GM12864 (cell line): ENCODE results near the gene ZNF546.

Source experiments
- DNase-seq: peaks from one replicate; pipeline ENCODE4 v3.0.0-alpha.2; 2011; ENCODE audit warnings: low read depth
- H3K4me3 ChIP-seq: 2 replicates; pipeline ENCODE4 v1.5.1; 2011; ENCODE audit warnings: mild to moderate bottlenecking, low read depth, low read length, control low read depth
- CTCF ChIP-seq: IDR thresholded peaks from 2 replicates; pipeline ENCODE4 v1.5.1; 2011; ENCODE audit warnings: low read depth, mild to moderate bottlenecking, moderate library complexity, low read length, control low read depth, inconsistent platforms; ENCODE audit errors: missing control alignments

The ZNF546 gene

GRCh38 chr19:39998501-39998900, 1.6 kb downstream of the ZNF546 start:
- no peak for DNase-seq
- TF ChIP-seq CTCF: no peak
- no peak overlapping the region for H3K4me3 ChIP-seq

- TF ChIP-seq CTCF: no peak
- no peak for DNase-seq
These were observed 8.9 kb downstream of the ZNF546 start for GRCh38 chr19:40005691-40006272.

GRCh38 chr19:40006273-40006691, 9.4 kb downstream of the ZNF546 start:
- DNase-seq: no peak

More at GRCh38 chr19:40005691-40006272, 8.9 kb downstream of the ZNF546 start:
- H3K4me3 ChIP-seq: no peak overlapping the region

GRCh38 chr19:40009674-40010073, 12.8 kb downstream of the ZNF546 start:
- no peak for DNase-seq
- TF ChIP-seq CTCF: no peak

More at GRCh38 chr19:40006273-40006691, 9.4 kb downstream of the ZNF546 start:
- no peak for TF ChIP-seq CTCF
- H3K4me3 ChIP-seq: no peak overlapping the region

GRCh38 chr19:40013991-40014390, 17.1 kb downstream of the ZNF546 start:
- H3K4me3 ChIP-seq: no peak overlapping the region
- DNase-seq: no peak
- no peak for TF ChIP-seq CTCF

More at GRCh38 chr19:40009674-40010073, 12.8 kb downstream of the ZNF546 start:
- no peak overlapping the region for H3K4me3 ChIP-seq

GRCh38 chr19:40023969-40024368, 27.1 kb downstream of the ZNF546 start:
- no peak overlapping the region for H3K4me3 ChIP-seq
- no peak for DNase-seq
- no peak for TF ChIP-seq CTCF

- DNase-seq: no peak
- H3K4me3 ChIP-seq: no peak overlapping the region
- no peak for TF ChIP-seq CTCF
These were observed 29.2 kb downstream of the ZNF546 start for GRCh38 chr19:40025938-40026596.
